Endothelial cell of umbilical vein (primary cell): ENCODE measurements around the gene JADE1. TPM values are rescaled to one million over a fixed set of nuclear protein-coding genes. Genes with fewer than 3 reads are reported as not detected.

ENCODE experiments used
- BruUV-seq: library from RNA; stranded (reverse); fragments of 400-500 nt; replicated peaks from 2 replicates; lab custom pipeline; 2021; lab: Mats Ljungman, UMichigan
- CTCF ChIA-PET: fragments of 300-600, 350-600 bp; sonication (Branson Sonifier 250); formaldehyde crosslinking; loops from one replicate; lab custom pipeline; 2021; ENCODE audit warnings: antibody characterized with exemption, inconsistent platforms; lab: Charles Lee
- POLR2A ChIA-PET: fragments of 300-600, 350-600 bp; sonication (Branson Sonifier 250); formaldehyde crosslinking; loops from one replicate; lab custom pipeline; 2021; ENCODE audit warnings: antibody characterized with exemption, inconsistent platforms; lab: Charles Lee
- DNase-seq: peaks from one replicate; pipeline ENCODE4 v3.0.0-alpha.2; 2011; ENCODE audit warnings: low read depth, low spot score
- FAIRE-seq: peaks from 2 replicates; lab custom pipeline; 2011; peaks lifted over from hg19 to GRCh38; lab: Jason Lieb, UNC
- H2AFZ ChIP-seq: 2 replicates; pipeline ENCODE4 v1.6.0; 2012; ENCODE audit warnings: low read depth, low read length, control low read depth, inconsistent platforms
- H3K27ac ChIP-seq: 2 replicates; pipeline ENCODE4 v1.5.1; 2011; ENCODE audit warnings: low read depth, mild to moderate bottlenecking, control low read depth, low read length, moderate library complexity; ENCODE audit not compliant: insufficient read depth
- H3K27me3 ChIP-seq, 2 experiments: 2 replicates each; pipeline versions ENCODE4 v1.6.0 to v1.6.1; 2011; ENCODE audit warnings: low read length in 2 of 2, mixed read lengths in 1 of 2; ENCODE audit not compliant: control insufficient read depth in 2 of 2, insufficient read depth in 2 of 2
- H3K36me3 ChIP-seq, 2 experiments: 2 replicates in 1 of 2; 3 replicates in 1 of 2; pipeline ENCODE4 v1.5.1; 2011; ENCODE audit warnings: low read length in 2 of 2, mild to moderate bottlenecking in 1 of 2, moderate library complexity in 1 of 2; ENCODE audit not compliant: control insufficient read depth in 2 of 2, insufficient read depth in 2 of 2; ENCODE audit errors: extremely low read depth in 1 of 2
- H3K4me1 ChIP-seq: 3 replicates; pipeline ENCODE4 v1.5.1; 2011; ENCODE audit warnings: mild to moderate bottlenecking, low read length; ENCODE audit not compliant: control insufficient read depth, insufficient read depth; ENCODE audit errors: extremely low read depth
- H3K4me2 ChIP-seq: 2 replicates; pipeline ENCODE4 v1.6.1; 2011; ENCODE audit warnings: low read length, control low read depth, mixed read lengths; ENCODE audit not compliant: insufficient read depth
- H3K4me3 ChIP-seq, 3 experiments: fragments of 200-600 bp in 1 of 3; sonication (generic), shearing (Covaris generic) in 1 of 3; replicated peaks in 1 of 3; 2 replicates each; pipeline ENCODE4 v1.5.1; 2011 to 2016; ENCODE audit warnings: control low read depth in 3 of 3, low read length in 3 of 3, mild to moderate bottlenecking in 2 of 3, inconsistent platforms in 1 of 3, low read depth in 1 of 3, moderate library complexity in 1 of 3; ENCODE audit not compliant: insufficient read depth in 1 of 3
- H3K79me2 ChIP-seq: 2 replicates; pipeline ENCODE4 v1.6.0; 2012; ENCODE audit warnings: low read length, inconsistent platforms; ENCODE audit not compliant: control insufficient read depth, insufficient read depth
- H3K9ac ChIP-seq: replicated peaks from 2 replicates; pipeline ENCODE3; 2011; ENCODE audit warnings: low read length, control low read depth; ENCODE audit not compliant: insufficient read depth; ENCODE audit errors: extremely low read depth
- H3K9me1 ChIP-seq: replicated peaks from 3 replicates; pipeline ENCODE4 v1.6.0; 2011; ENCODE audit warnings: mild to moderate bottlenecking, low read length; ENCODE audit not compliant: control insufficient read depth, insufficient read depth; ENCODE audit errors: extremely low read depth
- H3K9me3 ChIP-seq: replicated peaks from 2 replicates; pipeline ENCODE4 v1.5.1; 2012; ENCODE audit warnings: low read length, inconsistent platforms; ENCODE audit not compliant: control insufficient read depth, insufficient read depth
- H4K20me1 ChIP-seq: replicated peaks from 2 replicates; pipeline ENCODE3; 2011; ENCODE audit warnings: mild to moderate bottlenecking, low read length; ENCODE audit not compliant: control insufficient read depth, insufficient read depth; ENCODE audit errors: extremely low read depth
- EZH2 ChIP-seq: IDR thresholded peaks from 2 replicates; pipeline ENCODE4 v1.6.1; 2012; ENCODE audit warnings: borderline replicate concordance, low read depth, mild to moderate bottlenecking, moderate library complexity, low read length, inconsistent platforms; ENCODE audit not compliant: severe bottlenecking
- FOS ChIP-seq: IDR thresholded peaks from 2 replicates; pipeline ENCODE4 v1.6.1; 2011; ENCODE audit warnings: mild to moderate bottlenecking, low read length, moderate library complexity, borderline replicate concordance; ENCODE audit not compliant: insufficient read depth
- GATA2 ChIP-seq: IDR thresholded peaks from 2 replicates; pipeline ENCODE4 v1.7.0; 2011; ENCODE audit warnings: low read depth, mild to moderate bottlenecking, moderate library complexity, mixed read lengths, low read length; ENCODE audit not compliant: insufficient read length, insufficient read depth
- JUN ChIP-seq: IDR thresholded peaks from 2 replicates; pipeline ENCODE4 v1.6.1; 2011; ENCODE audit warnings: borderline replicate concordance, low read depth; ENCODE audit not compliant: insufficient read length, insufficient read depth
- MYC ChIP-seq: IDR thresholded peaks from one replicate; pipeline ENCODE4 v1.6.1; 2011; ENCODE audit warnings: mild to moderate bottlenecking, low read depth, low read length
- POLR2A ChIP-seq: IDR thresholded peaks from 2 replicates; pipeline ENCODE4 v1.6.1; 2012; ENCODE audit warnings: low read depth, mild to moderate bottlenecking, control low read depth, low read length
- POLR2AphosphoS5 ChIP-seq: IDR thresholded peaks from 2 replicates; pipeline ENCODE4 v1.6.1; 2012; ENCODE audit warnings: low read depth, mild to moderate bottlenecking, control low read depth, low read length, moderate library complexity; ENCODE audit not compliant: insufficient read depth
- dilution Hi-C: fragments of 300-500 bp; cut with MboI; formaldehyde crosslinking; loops from one replicate; pipeline ENCODE4 v1.15.0; 2019; ENCODE audit warnings: low sequenced_read_pairs; ENCODE audit not compliant: extremely low pct_ligation_motif_present
- intact Hi-C: fragments of 100-400 bp; cut with micrococcal nuclease; formaldehyde crosslinking; loops from one replicate; pipeline ENCODE4 v1.10.0; 2022
- polyA plus RNA-seq, 4 experiments: library from polyadenylated mRNA; depleted of rRNA in 3 of 4; stranded (reverse) in 3 of 4; unstranded in 1 of 4; fragments of >200 nt; gene quantifications; 2 replicates each; pipeline versions ENCODE4 v1.2.1 to v1.2.3, GENCODE V29; 2011 to 2012; ENCODE audit warnings: missing spikeins in 1 of 4
- total RNA-seq: library from RNA; stranded (reverse); gene quantifications from 2 replicates; pipeline ENCODE4 v1.2.3, GENCODE V29; 2021
- TF ChIP-seq, protein P1 (sequence below): IDR thresholded peaks from 2 replicates; pipeline ENCODE4 v1.6.1; 2011; ENCODE audit not compliant: insufficient read depth, insufficient read length
- TF ChIP-seq, protein P2 (sequence below), 2 donors: IDR thresholded peaks; 1 replicate in 1 of 2; 2 replicates in 1 of 2; pipeline ENCODE4 v1.5.1; 2011; ENCODE audit warnings: low read length in 2 of 2, mild to moderate bottlenecking in 2 of 2, moderate library complexity in 2 of 2, control low read depth in 1 of 2, inconsistent platforms in 1 of 2, low read depth in 1 of 2; ENCODE audit not compliant: insufficient read depth in 1 of 2; ENCODE audit errors: extremely low read depth in 1 of 2

JADE1 gene
- total and polyA plus RNA-seq, 2 donors (not counting 3 experiments of a cell fraction or from before 2014, with no cell fraction given), result 13.6 to 45.6 TPM

DNA sequence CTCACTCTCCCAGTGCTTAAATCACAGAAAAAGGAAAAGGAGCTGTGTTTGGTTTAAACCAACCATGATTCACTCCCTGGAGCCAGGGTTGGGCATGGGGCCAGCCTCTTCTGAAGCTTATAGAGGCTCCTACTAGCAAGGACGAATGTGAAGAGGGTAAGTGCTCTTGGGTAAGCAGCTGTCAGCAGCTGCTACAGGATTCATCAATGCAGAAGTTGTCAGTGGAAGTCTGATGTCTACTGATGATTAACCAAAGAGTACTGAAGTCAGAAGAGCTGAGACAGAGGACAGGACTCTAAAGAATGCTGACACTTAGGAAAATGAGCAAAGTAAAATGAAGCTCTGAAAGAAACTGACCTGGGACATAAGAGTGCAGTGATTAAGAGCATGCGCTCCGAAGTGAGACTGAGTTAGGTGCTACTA lies 32.7 kb upstream of the JADE1 start:
- dilution Hi-C loops, result no loop called here
- no peak overlapping the region for H3K4me2 ChIP-seq
- no peaks in the 10 kb centered on the region for H3K79me2 ChIP-seq
- no peak overlapping the region for H3K9ac ChIP-seq
- DNase-seq (peak; percentile 70), FAIRE-seq (no peak)
- H3K36me3 ChIP-seq, result no peaks in the 10 kb centered on the region
- no peaks in the 10 kb centered on the region for H3K4me1 ChIP-seq
- no peaks in the 10 kb centered on the region for H4K20me1 ChIP-seq
- H3K4me3 ChIP-seq, result no peak overlapping the region
- BruUV-seq, result no TSS peak
- no peaks in the 10 kb centered on the region for H3K27me3 ChIP-seq
- no peak overlapping the region for H2AFZ ChIP-seq
- intact Hi-C loops, result no loop called here
- no peak overlapping the region for H3K27ac ChIP-seq
- ChIA-PET CTCF (interaction anchor here (0.9 to 1.6 kb wide), 6 partner anchors 10 to 585 kb away, joined by 3 to 9 read pairs (median 4); no protein-coding TSS in a partner anchor), POLR2A (interaction anchor here (0.6 kb wide), 1 partner anchor 161 kb away, joined by 5 read pairs; no protein-coding TSS in a partner anchor)
- no peaks in the 10 kb centered on the region for H3K9me1 ChIP-seq
- TF ChIP-seq EZH2 (no peak), GATA2 (no peak), MYC (no peak), JUN (no peak), POLR2AphosphoS5 (no peak), POLR2A (no peak), FOS (no peak)
- TF ChIP-seq, protein P1, sequence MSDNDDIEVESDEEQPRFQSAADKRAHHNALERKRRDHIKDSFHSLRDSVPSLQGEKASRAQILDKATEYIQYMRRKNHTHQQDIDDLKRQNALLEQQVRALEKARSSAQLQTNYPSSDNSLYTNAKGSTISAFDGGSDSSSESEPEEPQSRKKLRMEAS, result no peak
- TF ChIP-seq, protein P2, sequence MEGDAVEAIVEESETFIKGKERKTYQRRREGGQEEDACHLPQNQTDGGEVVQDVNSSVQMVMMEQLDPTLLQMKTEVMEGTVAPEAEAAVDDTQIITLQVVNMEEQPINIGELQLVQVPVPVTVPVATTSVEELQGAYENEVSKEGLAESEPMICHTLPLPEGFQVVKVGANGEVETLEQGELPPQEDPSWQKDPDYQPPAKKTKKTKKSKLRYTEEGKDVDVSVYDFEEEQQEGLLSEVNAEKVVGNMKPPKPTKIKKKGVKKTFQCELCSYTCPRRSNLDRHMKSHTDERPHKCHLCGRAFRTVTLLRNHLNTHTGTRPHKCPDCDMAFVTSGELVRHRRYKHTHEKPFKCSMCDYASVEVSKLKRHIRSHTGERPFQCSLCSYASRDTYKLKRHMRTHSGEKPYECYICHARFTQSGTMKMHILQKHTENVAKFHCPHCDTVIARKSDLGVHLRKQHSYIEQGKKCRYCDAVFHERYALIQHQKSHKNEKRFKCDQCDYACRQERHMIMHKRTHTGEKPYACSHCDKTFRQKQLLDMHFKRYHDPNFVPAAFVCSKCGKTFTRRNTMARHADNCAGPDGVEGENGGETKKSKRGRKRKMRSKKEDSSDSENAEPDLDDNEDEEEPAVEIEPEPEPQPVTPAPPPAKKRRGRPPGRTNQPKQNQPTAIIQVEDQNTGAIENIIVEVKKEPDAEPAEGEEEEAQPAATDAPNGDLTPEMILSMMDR (IDR thresholded peaks at IDR 0.05; ENCODE audit: extremely low read depth in 1 of 2, insufficient read depth in 1 of 2, low read depth in 1 of 2, low read length in 2 of 2), result no peak
- H3K9me3 ChIP-seq, result no peaks in the 10 kb centered on the region
